ENCODE data around the gene ACSS1. TPM values are rescaled to one million over a fixed set of nuclear protein-coding genes. Genes with fewer than 3 reads are reported as not detected.

The ACSS1 gene
- total RNA-seq, 2 donors from 2014 or later, result 73.8 to 83.8 TPM

GRCh38 chr20:25038591-25039015 is 19.3 kb downstream of the ACSS1 start:
- intact Hi-C loops (cut with DNase I), result no loop called here
- DNase-seq, result peak in 1 of 4 donors; percentile 8
- no peak for ATAC-seq
- Histone ChIP-seq H3K9me3 (no peaks in the 10 kb centered on the region), H3K27ac (peak overlapping the region; percentile 48 to 85 (median 83)), H3K27me3 (no peaks in the 10 kb centered on the region), H3K4me1 (peaks cover 96% of the 10 kb centered on the region), H3K36me3 (replicated peaks in 1 of 2; ENCODE audit: insufficient read depth in 1 of 2, low read depth in 2 of 2) (no peaks in the 10 kb centered on the region), H3K4me3 (no peak overlapping the region)
- 78 to 83% methylated on average over 6 of the region's 6 CpGs for WGBS, 2 donors
- TF ChIP-seq POLR2A (IDR thresholded peaks at IDR 0.05), result no peak
- no peak for TF ChIP-seq CTCF (IDR thresholded peaks at IDR 0.05)

DNA sequence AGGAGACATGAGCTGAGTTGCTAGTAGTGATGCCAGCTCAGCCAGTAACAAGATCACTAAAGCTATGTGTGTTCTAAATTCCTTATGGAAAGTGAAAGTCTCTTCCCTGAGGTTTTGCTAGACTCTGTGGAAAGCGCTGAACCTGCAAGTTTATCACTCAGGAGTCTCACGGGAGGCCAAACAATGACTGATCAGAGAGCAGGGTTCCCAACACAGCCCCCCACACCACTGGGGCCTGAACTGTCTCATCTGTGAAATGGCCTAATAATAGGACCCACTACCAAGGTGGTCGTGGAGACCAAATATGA is 19.9 kb downstream of the ACSS1 start:
- 47 to 65% methylated on average over 3 of the region's 3 CpGs for WGBS, 2 donors
- no peak for TF ChIP-seq POLR2A (IDR thresholded peaks at IDR 0.05)
- no peak for TF ChIP-seq CTCF (IDR thresholded peaks at IDR 0.05)
- H3K27ac ChIP-seq, result peak overlapping the region; percentile 48 to 85 (median 83)
- H3K9me3 ChIP-seq, result no peaks in the 10 kb centered on the region
- H3K4me3 ChIP-seq, result no peak overlapping the region
- DNase-seq, result peak in 1 of 4 donors; percentile 3
- peaks cover 96% of the 10 kb centered on the region for H3K4me1 ChIP-seq
- no peaks in the 10 kb centered on the region for H3K27me3 ChIP-seq
- ATAC-seq, result no peak
- intact Hi-C loops (cut with DNase I), result no loop called here
- H3K36me3 ChIP-seq (replicated peaks in 1 of 2; ENCODE audit: insufficient read depth in 1 of 2, low read depth in 2 of 2), result no peaks in the 10 kb centered on the region

DNA sequence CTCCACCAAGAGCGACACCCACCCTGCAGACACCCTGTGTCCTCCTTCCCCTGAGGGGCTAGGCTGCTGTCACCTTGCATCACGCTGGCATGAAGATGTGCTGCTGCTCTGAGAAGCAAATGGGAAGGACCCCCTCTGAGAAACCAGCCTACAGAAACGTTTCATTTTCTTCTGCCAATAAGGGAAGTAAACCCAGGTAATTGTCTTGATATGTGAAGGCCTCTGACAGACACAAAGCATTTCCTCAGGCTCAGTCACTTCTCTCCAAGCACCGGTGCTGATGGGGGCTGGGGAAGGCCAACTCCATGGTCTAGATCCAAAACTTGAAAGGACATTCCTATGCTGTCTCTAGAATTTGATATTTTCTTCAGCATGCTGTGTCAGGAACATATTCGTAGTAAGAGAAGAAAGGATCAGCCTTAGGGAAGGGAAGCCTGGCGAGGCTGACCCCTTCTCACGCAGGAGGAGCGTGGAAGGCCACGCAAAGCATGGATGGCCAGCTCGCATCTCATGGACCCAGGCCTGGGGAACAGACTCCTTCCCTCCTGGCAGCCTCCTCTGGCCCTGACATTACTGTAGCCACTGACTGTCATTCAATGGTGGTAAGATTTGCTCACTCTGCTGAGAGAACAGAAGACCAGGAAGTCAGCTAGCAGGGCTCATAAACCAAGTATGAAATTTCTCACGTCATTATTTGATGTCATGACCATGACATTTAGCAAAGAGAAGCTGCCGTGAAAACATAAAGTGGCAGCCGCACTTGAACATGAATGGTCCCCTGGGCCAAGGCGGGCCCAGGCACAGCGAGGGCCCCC is 20.4 kb downstream of the ACSS1 start:
- Histone ChIP-seq H3K27me3 (no peaks in the 10 kb centered on the region), H3K4me3 (no peak overlapping the region), H3K4me1 (peaks cover 96% of the 10 kb centered on the region), H3K9me3 (no peaks in the 10 kb centered on the region), H3K36me3 (replicated peaks in 1 of 2; ENCODE audit: insufficient read depth in 1 of 2, low read depth in 2 of 2) (no peaks in the 10 kb centered on the region), H3K27ac (peak overlapping the region; percentile 48 to 85 (median 83))
- ATAC-seq, result no peak
- DNase-seq, result peak in 1 of 4 donors; percentile 7
- WGBS, 2 donors, result 63 to 67% methylated on average over 14 to 15 of the region's 15 CpGs
- TF ChIP-seq POLR2A (IDR thresholded peaks at IDR 0.05) (no peak), CTCF (IDR thresholded peaks at IDR 0.05) (no peak)
- intact Hi-C loops (cut with DNase I), result no loop called here

DNA sequence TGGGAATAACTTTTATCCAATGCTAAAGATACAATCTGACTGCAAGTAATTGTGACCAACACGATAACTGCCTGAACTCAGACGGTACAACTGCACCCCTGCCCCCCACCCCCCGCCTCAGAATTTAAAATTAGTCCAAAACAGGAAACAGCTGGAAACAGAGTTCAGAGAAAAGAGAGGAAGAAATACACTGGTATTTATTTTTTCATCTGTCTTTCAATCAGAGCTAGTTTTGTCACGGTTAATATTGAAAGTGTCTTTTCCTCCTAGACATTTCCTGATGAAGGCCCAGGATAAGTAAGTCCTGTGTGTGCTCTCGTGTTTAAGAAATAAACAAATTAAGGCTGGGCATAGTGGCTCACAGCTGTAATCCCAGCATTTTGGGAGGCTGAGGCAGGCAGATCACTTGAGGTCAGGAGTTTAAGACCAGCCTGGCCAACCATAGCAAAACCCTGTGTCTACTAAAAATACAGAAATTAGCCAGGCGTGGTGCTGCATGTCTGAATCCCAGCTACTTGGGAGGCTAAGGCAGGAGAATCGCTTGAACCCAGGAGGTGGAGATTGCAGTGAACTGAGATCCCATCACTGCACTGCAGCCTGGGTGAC is 21.5 kb downstream of the ACSS1 start:
- Histone ChIP-seq H3K9me3 (no peaks in the 10 kb centered on the region), H3K4me1 (peaks cover 96% of the 10 kb centered on the region), H3K27me3 (no peaks in the 10 kb centered on the region), H3K4me3 (no peak overlapping the region), H3K27ac (peak overlapping the region in 2 of 4 donors; percentile 24 to 82), H3K36me3 (replicated peaks in 1 of 2; ENCODE audit: insufficient read depth in 1 of 2, low read depth in 2 of 2) (no peaks in the 10 kb centered on the region)
- 49 to 59% methylated on average over 7 of the region's 7 CpGs for WGBS, 2 donors
- TF ChIP-seq CTCF (IDR thresholded peaks at IDR 0.05), result no peak
- no peak for TF ChIP-seq POLR2A (IDR thresholded peaks at IDR 0.05)
- DNase-seq (peak in 1 of 4 donors; percentile 3), ATAC-seq (no peak)
- intact Hi-C loops (cut with DNase I), result no loop called here

All from body of pancreas (tissue), 4 donors.